Activated CD4-positive, CD25-positive, alpha-beta regulatory T cell treated with anti-CD3 and anti-CD28 coated beads, Interleukin-2, amount 50 U/mL, for 24 hours (primary cell): Measurements from ENCODE around the gene RNH1.

Experiments
- ATAC-seq, 2 donors: fragments of 150-1000 bp; cut with Tn5 transposase; one replicate each; pipeline ENCODE4 v1.10.0; 2021; ENCODE audit warnings: mild to moderate bottlenecking in 1 of 2, moderate library complexity in 1 of 2

RNH1 gene

GRCh38 chr11:536841-537621 is 30.0 kb upstream of the RNH1 start, which contains the start of gene LRRC56:
Gene LRRC56, plus strand, starts transcription at chr11:537527. Its CDS starts 3,158 bp downstream, at chr11:540685.
- peak; percentile 43 to 49 for ATAC-seq

- peak; percentile 88 to 89 for ATAC-seq
These were observed 28.7 kb upstream of the RNH1 start, which contains the start of gene HRAS for GRCh38 chr11:535519-536454. Gene HRAS, minus strand, starts transcription at chr11:535576.

GRCh38 chr11:535210-535518 is 28.1 kb upstream of the RNH1 start:
- ATAC-seq = peak; percentile 11 to 20

GRCh38 chr11:534396-535209 is 27.6 kb upstream of the RNH1 start:
- ATAC-seq = no peak

GRCh38 chr11:533586-534395 is 26.7 kb upstream of the RNH1 start:
- ATAC-seq = no peak

- no peak for ATAC-seq
These were observed 26.0 kb upstream of the RNH1 start for GRCh38 chr11:532986-533585.

- ATAC-seq = no peak
These were observed 25.5 kb upstream of the RNH1 start for GRCh38 chr11:532527-532985.

GRCh38 chr11:531919-532526 is 25.0 kb upstream of the RNH1 start:
- no peak for ATAC-seq

- no peak for ATAC-seq
These were observed 24.2 kb upstream of the RNH1 start for GRCh38 chr11:530960-531831.

GRCh38 chr11:529728-530411 is 22.8 kb upstream of the RNH1 start:
- ATAC-seq = no peak

- ATAC-seq = no peak
These were observed 22.0 kb upstream of the RNH1 start for GRCh38 chr11:528815-529727.

- no peak for ATAC-seq
These were observed 21.2 kb upstream of the RNH1 start for GRCh38 chr11:528166-528814.

- no peak for ATAC-seq
These were observed 19.1 kb upstream of the RNH1 start for GRCh38 chr11:526192-526591.

GRCh38 chr11:521177-521688 is 14.2 kb upstream of the RNH1 start:
- ATAC-seq = no peak

GRCh38 chr11:520428-521176 is 13.6 kb upstream of the RNH1 start:
- no peak for ATAC-seq

- peak; percentile 91 to 95 for ATAC-seq
These were observed 11.6 kb upstream of the RNH1 start for GRCh38 chr11:518463-519202.
